Colon (tissue), 2 donors: ENCODE data around the gene SNX5.

ENCODE experiments used
- FAIRE-seq: peaks from 2 replicates; lab custom pipeline; 2012; peaks lifted over from hg19 to GRCh38; lab: Jason Lieb, UNC
- donor health status: control.
- donor health status: control.

SNX5 gene

DNA sequence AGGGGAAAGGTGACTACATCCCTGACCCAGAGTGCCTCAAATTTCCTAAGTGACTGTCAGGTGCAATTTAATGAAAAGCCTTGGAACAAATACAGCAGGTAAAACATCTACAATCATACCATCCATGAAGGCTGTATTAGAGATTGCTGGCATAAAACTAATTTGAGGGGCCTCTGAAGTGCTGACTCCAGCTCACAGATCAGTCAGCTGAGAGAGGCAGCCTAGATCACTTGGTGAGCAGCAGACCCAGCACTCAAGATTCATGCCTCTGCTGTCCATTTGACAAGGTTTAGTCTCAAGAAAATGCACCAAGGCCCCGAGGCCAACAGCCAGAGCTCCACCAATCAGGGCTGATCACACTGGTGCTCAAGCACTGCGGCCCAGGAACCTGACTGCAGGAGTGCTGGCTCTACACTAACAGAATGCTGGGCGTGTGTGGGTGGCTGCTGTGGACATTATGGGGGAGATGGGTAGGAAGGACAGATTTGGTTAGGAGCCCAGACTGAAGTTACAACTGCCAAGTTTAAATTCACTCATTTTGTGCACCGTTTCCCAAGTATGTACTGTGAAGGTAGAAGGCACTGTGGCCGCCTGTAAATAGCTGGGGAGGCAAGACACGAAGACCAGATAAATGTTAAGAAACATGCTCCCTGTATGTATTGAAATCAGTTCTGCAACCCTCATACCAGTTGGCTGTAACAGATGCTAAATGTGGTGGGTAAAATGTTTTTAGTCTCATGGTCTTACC lies 28.2 kb downstream of the SNX5 start:
- no peak for FAIRE-seq

GRCh38 chr20:17939622-17940223 lies 28.9 kb downstream of the SNX5 start:
- no peak for FAIRE-seq

- FAIRE-seq = no peak
Observed at GRCh38 chr20:17938871-17939619, 29.5 kb downstream of the SNX5 start.

GRCh38 chr20:17936761-17937732 lies 31.5 kb downstream of the SNX5 start:
- no peak for FAIRE-seq

GRCh38 chr20:17936286-17936760 lies 32.3 kb downstream of the SNX5 start:
- no peak for FAIRE-seq

DNA sequence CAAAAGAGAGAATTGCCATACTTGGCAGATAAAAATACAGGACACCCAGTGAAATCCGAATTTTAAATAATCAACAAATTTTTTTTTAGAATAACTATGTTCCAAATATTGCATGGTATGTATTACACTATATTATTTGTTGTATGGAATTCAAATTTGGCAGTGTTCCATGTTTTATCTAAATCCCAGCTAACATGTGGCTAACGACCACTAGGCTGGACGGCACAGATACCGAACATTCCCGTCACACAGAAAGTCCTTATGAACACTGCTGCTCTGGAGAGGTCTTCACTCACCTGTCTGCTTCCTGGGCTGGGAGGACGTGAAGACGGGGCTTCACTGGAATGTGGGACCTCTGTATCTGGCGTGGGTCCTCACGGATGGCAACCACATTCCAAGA lies 32.8 kb downstream of the SNX5 start:
- no peak for FAIRE-seq

DNA sequence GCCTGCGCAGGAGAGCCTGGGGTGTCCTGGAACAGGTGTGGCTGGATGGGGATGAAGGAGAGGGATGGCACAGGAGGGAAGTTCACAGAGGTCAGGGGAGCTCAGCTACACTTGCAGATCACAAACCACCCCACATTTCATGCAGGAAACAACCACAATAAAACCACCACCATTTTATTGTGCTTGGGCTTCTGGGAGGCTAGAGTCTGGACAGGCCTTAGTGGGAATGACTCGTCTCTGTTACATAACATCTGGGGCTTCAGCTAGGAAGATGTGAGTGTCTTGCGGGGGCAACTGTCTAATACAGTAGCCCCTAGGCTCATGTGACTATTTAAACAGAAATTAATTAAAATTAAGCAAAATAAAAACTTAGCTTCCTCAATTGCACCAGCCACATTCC lies 33.4 kb downstream of the SNX5 start:
- FAIRE-seq = no peak

- FAIRE-seq = no peak
Observed at GRCh38 chr20:17934141-17934862, 34.3 kb downstream of the SNX5 start.

- no peak for FAIRE-seq
Observed at GRCh38 chr20:17933711-17934110, 34.9 kb downstream of the SNX5 start.

GRCh38 chr20:17933121-17933520 lies 35.5 kb downstream of the SNX5 start:
- FAIRE-seq = no peak

DNA sequence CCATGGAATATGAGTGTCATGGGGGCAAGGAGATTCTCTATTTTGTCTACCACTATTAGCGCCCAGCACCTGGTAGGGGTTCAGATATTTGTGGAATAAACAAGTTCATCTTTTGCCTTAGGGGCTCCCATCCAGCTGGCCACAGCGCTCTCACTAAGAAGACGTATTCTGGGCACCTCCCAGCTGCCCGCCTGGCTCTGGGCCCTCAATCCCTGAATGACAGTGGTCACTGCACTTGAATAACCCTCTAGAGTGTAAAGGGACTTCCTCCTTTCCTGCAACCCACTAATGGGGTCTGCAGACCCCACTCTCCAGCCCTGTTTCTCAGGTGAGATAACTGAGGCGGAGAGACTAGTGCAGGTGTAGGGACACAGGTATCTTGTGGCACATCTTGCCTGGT lies 36.2 kb downstream of the SNX5 start:
- no peak for FAIRE-seq

GRCh38 chr20:17931513-17931912 lies 37.1 kb downstream of the SNX5 start:
- FAIRE-seq = no peak

DNA sequence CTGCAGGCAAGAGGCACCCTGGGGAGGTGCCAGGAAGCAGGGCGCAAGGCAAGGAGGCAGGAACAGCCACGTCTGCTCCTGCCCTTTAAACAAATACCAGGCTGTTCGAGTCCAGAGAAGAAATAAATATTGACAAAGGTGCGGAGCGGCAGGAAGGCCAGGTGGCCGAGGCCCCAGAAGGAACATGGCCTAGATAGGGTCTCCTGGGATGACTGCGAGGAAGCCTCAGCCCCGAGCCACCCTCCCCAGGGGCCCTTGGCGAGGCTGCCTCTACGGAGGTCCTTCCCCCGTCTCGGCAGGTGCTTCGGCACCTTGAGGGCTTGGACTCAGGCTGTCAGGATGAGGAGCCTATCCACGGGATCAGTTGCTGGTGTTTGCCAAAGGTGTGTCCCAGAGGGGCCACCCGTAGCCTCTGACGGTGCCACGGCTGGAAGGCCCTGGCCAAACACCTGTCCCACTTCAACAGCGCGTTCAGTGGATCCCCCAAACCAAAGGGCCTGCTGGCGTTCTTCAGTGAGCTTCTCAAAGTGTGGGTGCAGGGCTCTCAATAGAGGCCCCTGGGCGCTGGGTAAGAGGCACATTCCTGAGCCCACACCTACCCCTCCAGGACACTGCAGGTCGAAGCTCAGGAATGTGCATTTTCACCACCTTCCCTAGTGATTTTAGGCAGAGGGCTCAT lies 39.8 kb downstream of the SNX5 start:
- no peak for FAIRE-seq

DNA sequence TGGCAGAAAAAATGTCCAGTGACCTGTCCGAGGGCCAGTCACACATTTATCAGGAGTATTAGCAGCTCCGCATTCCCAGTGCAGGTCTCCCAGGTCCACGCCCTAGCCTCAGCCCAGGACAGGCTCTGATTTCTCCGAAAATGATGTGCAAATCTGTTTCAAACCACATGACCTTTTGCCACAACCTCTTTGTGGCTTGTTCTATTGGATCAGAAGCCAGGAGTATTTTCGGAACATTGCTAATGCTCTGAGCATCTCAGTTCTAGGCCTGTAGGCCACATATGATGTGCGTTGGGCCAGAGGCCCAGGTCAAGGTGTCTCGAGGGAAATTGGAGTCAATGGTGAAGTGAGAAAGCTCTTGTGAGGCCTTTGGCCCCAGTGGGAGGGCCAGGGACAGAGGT lies 40.4 kb downstream of the SNX5 start:
- no peak for FAIRE-seq

DNA sequence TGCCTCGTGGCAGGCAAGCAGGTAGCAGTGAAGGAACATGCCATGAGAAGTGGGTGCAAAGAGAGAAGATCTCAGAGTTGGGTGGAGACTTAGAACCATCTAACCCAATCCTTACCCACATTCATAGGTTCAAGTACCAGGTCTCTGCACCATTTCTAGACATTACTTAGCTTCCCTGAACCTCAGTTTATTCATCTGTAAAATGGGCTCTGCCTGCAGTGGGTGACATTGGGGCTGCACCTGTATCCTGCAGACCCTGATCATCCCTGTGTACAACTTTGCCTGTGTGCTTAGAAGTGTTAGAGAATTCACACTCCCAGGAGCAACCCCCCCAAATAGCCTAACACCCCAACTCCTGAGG lies 42.7 kb downstream of the SNX5 start:
- FAIRE-seq = no peak

DNA sequence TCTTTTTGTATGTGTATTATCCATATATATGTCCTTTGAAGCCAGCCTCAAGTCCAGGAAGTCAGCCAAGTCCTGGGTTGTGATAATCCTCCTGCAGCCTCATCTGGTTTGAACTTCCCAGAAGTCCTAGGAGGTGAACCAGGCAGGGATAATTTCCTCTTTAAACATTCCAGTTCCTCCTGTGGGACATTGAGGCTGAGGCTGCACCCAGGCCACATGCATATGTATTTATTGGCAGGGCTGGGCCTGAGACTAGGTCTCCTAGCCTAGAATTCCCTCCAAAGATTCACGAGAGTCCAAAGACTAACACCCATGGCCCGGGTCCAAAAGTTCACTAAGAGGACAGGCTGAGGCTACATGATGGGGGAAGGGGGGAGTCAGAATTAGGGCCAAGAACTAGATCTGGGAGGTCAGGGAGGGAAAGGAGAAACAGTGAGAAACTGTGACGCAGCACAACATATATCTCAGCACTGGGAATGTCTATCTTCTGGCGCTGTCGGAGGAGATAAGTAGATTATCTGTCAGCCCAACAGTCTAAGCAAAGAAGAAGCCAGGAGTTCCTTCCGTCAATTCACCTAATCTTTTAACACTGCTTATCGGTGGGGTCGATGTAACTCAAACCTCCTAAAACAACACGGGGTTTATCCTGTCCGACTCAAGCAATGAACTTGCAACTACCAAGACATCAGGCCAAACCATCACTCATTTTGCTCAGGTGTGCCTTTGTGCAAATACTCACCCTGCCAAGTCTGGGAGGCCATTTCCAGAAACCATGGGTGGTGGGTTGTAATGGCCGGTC lies 43.3 kb downstream of the SNX5 start:
- FAIRE-seq = no peak

GRCh38 chr20:17921774-17922173 lies 46.8 kb downstream of the SNX5 start:
- FAIRE-seq = no peak

- FAIRE-seq = no peak
Observed at GRCh38 chr20:17919149-17919548, 49.4 kb downstream of the SNX5 start.

- no peak for FAIRE-seq
Observed at GRCh38 chr20:17917832-17918618, 50.6 kb downstream of the SNX5 start.
